Measurements from ENCODE around the gene FYB2.

DNA sequence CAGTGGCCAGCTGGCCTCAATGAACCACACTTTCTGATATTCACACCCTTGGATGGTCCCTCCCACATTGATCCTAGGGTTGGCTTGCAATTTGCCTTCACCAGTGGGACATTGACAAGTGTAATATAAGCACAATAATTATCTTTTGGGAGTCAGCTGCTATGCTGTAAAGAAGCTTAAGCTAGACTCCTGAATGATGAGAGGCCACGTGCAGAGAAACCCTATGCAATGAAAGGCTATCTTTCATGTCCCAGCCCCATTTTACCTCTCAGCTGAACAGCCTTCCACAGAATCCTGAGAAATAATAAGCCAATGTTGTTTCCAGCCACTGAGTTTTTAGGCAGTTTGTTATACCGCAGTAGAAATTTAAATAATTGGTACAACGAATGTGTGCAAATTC is 24.3 kb upstream of the FYB2 start:
- no peak for TF ChIP-seq EZH2 (IDR thresholded peaks at IDR 0.05; ENCODE audit: borderline replicate concordance, low read depth, low read length, poor library complexity, severe bottlenecking)
- TF ChIP-seq, protein P1, sequence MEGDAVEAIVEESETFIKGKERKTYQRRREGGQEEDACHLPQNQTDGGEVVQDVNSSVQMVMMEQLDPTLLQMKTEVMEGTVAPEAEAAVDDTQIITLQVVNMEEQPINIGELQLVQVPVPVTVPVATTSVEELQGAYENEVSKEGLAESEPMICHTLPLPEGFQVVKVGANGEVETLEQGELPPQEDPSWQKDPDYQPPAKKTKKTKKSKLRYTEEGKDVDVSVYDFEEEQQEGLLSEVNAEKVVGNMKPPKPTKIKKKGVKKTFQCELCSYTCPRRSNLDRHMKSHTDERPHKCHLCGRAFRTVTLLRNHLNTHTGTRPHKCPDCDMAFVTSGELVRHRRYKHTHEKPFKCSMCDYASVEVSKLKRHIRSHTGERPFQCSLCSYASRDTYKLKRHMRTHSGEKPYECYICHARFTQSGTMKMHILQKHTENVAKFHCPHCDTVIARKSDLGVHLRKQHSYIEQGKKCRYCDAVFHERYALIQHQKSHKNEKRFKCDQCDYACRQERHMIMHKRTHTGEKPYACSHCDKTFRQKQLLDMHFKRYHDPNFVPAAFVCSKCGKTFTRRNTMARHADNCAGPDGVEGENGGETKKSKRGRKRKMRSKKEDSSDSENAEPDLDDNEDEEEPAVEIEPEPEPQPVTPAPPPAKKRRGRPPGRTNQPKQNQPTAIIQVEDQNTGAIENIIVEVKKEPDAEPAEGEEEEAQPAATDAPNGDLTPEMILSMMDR (conservative IDR thresholded peaks at IDR 0.05; ENCODE audit: low read depth, low read length) = no peak
